IMR-90 (cell line): ENCODE data around the gene COL4A3. TPM values are rescaled to one million over a fixed set of nuclear protein-coding genes. Genes with fewer than 3 reads are reported as not detected.

Experiments used
- ATAC-seq: fragments of 200-7000 bp; cut with Tn5 transposase; 2 replicates; pipeline ENCODE4 v1.9.1; 2020; ENCODE audit warnings: low read depth, mild to moderate bottlenecking, moderate library complexity
- BruUV-seq: library from RNA; stranded (reverse); fragments of 400-500 nt; replicated peaks from 2 replicates; lab custom pipeline; 2021; lab: Mats Ljungman, UMichigan
- CTCF ChIA-PET: fragments of 300-600 bp; formaldehyde crosslinking; extraction: SDS; loops from one replicate; lab custom pipeline; 2021; ENCODE audit warnings: antibody characterized with exemption; lab: Yijun Ruan, JAX
- POLR2A ChIA-PET: fragments of 300-600 bp; sonication (Branson Sonifier 250); formaldehyde crosslinking; loops from one replicate; lab custom pipeline; 2022; ENCODE audit warnings: antibody characterized with exemption; ENCODE audit not compliant: unreplicated experiment; lab: Charles Lee
- DNase-seq: peaks from one replicate; pipeline ENCODE4 v3.0.0; 2013
- H2AFZ ChIP-seq: replicated peaks from 2 replicates; pipeline ENCODE3; 2013; ENCODE audit warnings: low read length, mild to moderate bottlenecking; ENCODE audit not compliant: poor library complexity
- H2AK5ac ChIP-seq: 2 replicates; pipeline ENCODE4 v1.6.1; 2013; ENCODE audit warnings: low read depth, low read length, inconsistent platforms
- H2AK9ac ChIP-seq: replicated peaks from 2 replicates; pipeline ENCODE3; 2013; ENCODE audit warnings: mild to moderate bottlenecking, low read depth, low read length, moderate library complexity; ENCODE audit not compliant: poor library complexity
- H2BK120ac ChIP-seq: 2 replicates; pipeline ENCODE4 v1.6.1; 2013; ENCODE audit warnings: low read depth, low read length, inconsistent platforms
- H2BK15ac ChIP-seq: 3 replicates; pipeline ENCODE4 v1.6.1; 2013; ENCODE audit warnings: low read depth, low read length, inconsistent platforms
- H2BK20ac ChIP-seq: 2 replicates; pipeline ENCODE4 v1.6.1; 2013; ENCODE audit warnings: low read depth, mild to moderate bottlenecking, inconsistent platforms, low read length, moderate library complexity
- H2BK5ac ChIP-seq: 2 replicates; pipeline ENCODE4 v1.6.1; 2013; ENCODE audit warnings: mild to moderate bottlenecking, low read depth, low read length, inconsistent platforms; ENCODE audit not compliant: poor library complexity, severe bottlenecking
- H3K14ac ChIP-seq: replicated peaks from 2 replicates; pipeline ENCODE4 v1.6.1; 2013; ENCODE audit warnings: low read depth, low read length, inconsistent platforms
- H3K18ac ChIP-seq: 2 replicates; pipeline ENCODE4 v1.6.1; 2013; ENCODE audit warnings: low read depth, low read length, control low read depth
- H3K23ac ChIP-seq: 2 replicates; pipeline ENCODE4 v1.6.1; 2013; ENCODE audit warnings: low read depth, low read length, inconsistent platforms
- H3K27ac ChIP-seq: 2 replicates; pipeline ENCODE4 v1.5.1; 2013; ENCODE audit warnings: mild to moderate bottlenecking, control low read depth, low read length; ENCODE audit not compliant: insufficient read depth
- H3K27me3 ChIP-seq: 2 replicates; pipeline ENCODE4 v1.6.1; 2013; ENCODE audit warnings: low read length; ENCODE audit not compliant: control insufficient read depth, insufficient read depth
- H3K36me3 ChIP-seq: 2 replicates; pipeline ENCODE4 v1.6.1; 2013; ENCODE audit warnings: low read length, mixed read lengths; ENCODE audit not compliant: control insufficient read depth, insufficient read depth
- H3K4ac ChIP-seq: 2 replicates; pipeline ENCODE4 v1.6.1; 2013; ENCODE audit warnings: low read depth, low read length, inconsistent platforms
- H3K4me1 ChIP-seq: 2 replicates; pipeline ENCODE4 v1.6.1; 2013; ENCODE audit warnings: low read length, mixed read lengths; ENCODE audit not compliant: control insufficient read depth, insufficient read depth
- H3K4me2 ChIP-seq: 2 replicates; pipeline ENCODE4 v1.6.1; 2013; ENCODE audit warnings: low read depth, mild to moderate bottlenecking, control low read depth, low read length, moderate library complexity
- H3K4me3 ChIP-seq: 2 replicates; pipeline ENCODE4 v1.5.1; 2013; ENCODE audit warnings: low read depth, mild to moderate bottlenecking, control low read depth, low read length, moderate library complexity; ENCODE audit not compliant: insufficient read depth
- H3K56ac ChIP-seq: 2 replicates; pipeline ENCODE4 v1.6.1; 2013; ENCODE audit warnings: low read length, inconsistent platforms; ENCODE audit not compliant: insufficient read depth; ENCODE audit errors: extremely low read depth
- H3K79me1 ChIP-seq, 2 experiments: 2 replicates each; pipeline ENCODE4 v1.6.1; 2013; ENCODE audit warnings: low read length in 2 of 2, inconsistent platforms in 1 of 2, low read depth in 1 of 2
- H3K9ac ChIP-seq: 2 replicates; pipeline ENCODE4 v1.6.1; 2013; ENCODE audit warnings: low read depth, low read length, control low read depth
- H3K9me1 ChIP-seq: 2 replicates; pipeline ENCODE4 v1.6.1; 2013; ENCODE audit warnings: low read length, inconsistent platforms; ENCODE audit not compliant: insufficient read depth
- H3K9me3 ChIP-seq: 2 replicates; pipeline ENCODE4 v1.6.1; 2013; ENCODE audit warnings: low read length; ENCODE audit not compliant: control insufficient read depth, insufficient read depth
- H4K20me1 ChIP-seq: 2 replicates; pipeline ENCODE4 v1.6.1; 2013; ENCODE audit warnings: low read length, inconsistent platforms; ENCODE audit not compliant: insufficient read depth
- H4K5ac ChIP-seq: 2 replicates; pipeline ENCODE4 v1.6.1; 2013; ENCODE audit warnings: mild to moderate bottlenecking, low read depth, low read length, control low read depth
- H4K8ac ChIP-seq, 2 experiments: 2 replicates each; pipeline ENCODE4 v1.6.1; 2013; ENCODE audit warnings: low read depth in 2 of 2, low read length in 2 of 2, control low read depth in 1 of 2, inconsistent platforms in 1 of 2
- H4K91ac ChIP-seq: 2 replicates; pipeline ENCODE4 v1.6.1; 2013; ENCODE audit warnings: low read depth, low read length, inconsistent platforms; ENCODE audit not compliant: insufficient read depth
- BHLHE40 ChIP-seq: fragments of 150-350 bp; IDR thresholded peaks from 2 replicates; pipeline ENCODE4 v1.6.1; 2016; ENCODE audit warnings: mild to moderate bottlenecking, low read depth, low read length
- CEBPB ChIP-seq: IDR thresholded peaks from 2 replicates; pipeline ENCODE4 v1.6.1; 2012; ENCODE audit warnings: low read depth, low read length, improper control_type of control experiment
- FOS ChIP-seq: fragments of 150-350 bp; IDR thresholded peaks from 2 replicates; pipeline ENCODE4 v1.6.1; 2016; ENCODE audit warnings: low read depth, low read length
- MAFK ChIP-seq: IDR thresholded peaks from 2 replicates; pipeline ENCODE4 v1.6.1; 2012; ENCODE audit warnings: low read depth, low read length, improper control_type of control experiment
- MXI1 ChIP-seq: IDR thresholded peaks from 2 replicates; pipeline ENCODE4 v1.6.1; 2012; ENCODE audit warnings: low read depth, mild to moderate bottlenecking, low read length, moderate library complexity, borderline replicate concordance
- NFE2L2 ChIP-seq: fragments of 150-350 bp; IDR thresholded peaks from 2 replicates; pipeline ENCODE4 v1.6.1; 2016; ENCODE audit warnings: low read depth, mild to moderate bottlenecking, low read length
- POLR2A ChIP-seq: IDR thresholded peaks from 2 replicates; pipeline ENCODE4 v1.6.1; 2012; ENCODE audit warnings: mild to moderate bottlenecking, low read depth, low read length
- RAD21 ChIP-seq: IDR thresholded peaks from 2 replicates; pipeline ENCODE4 v1.6.1; 2012; ENCODE audit warnings: low read length, improper control_type of control experiment
- WGBS, 2 experiments: methylation state at CpG; one replicate each; pipeline versions ENCODE4 v1.1.5 to v1.1.7; 2013; ENCODE audit warnings: missing lambda C conversion rate in 2 of 2; ENCODE audit not compliant: insufficient read length in 1 of 2; ENCODE audit errors: extremely low coverage in 2 of 2; 5-methylcytosine and 5-hydroxymethylcytosine counted together
- dilution Hi-C: fragments of 300-500 bp; cut with HindIII; formaldehyde crosslinking; loops from one replicate; pipeline ENCODE4 v1.14.3; 2018; ENCODE audit warnings: low sequenced_read_pairs; ENCODE audit not compliant: unreplicated experiment
- in situ Hi-C: fragments of 300-500 bp; cut with MboI; formaldehyde crosslinking; loops from 3 replicates; pipeline ENCODE4 v1.14.3; 2019; ENCODE audit warnings: low sequenced_read_pairs, inconsistent platforms, mixed read lengths
- intact Hi-C: fragments of 100-400 bp; cut with micrococcal nuclease; formaldehyde crosslinking; loops from 2 replicates; pipeline ENCODE4 v1.10.0; 2022
- polyA plus RNA-seq, 3 experiments: library from polyadenylated mRNA; depleted of rRNA; stranded (reverse); fragments of >200 nt; gene quantifications; 2 replicates each; pipeline ENCODE4 v1.2.3, GENCODE V29; 2012; ENCODE audit warnings: low replicate concordance in 1 of 3
- total RNA-seq: library from RNA; depleted of rRNA; stranded (reverse); fragments of >200 nt; gene quantifications from 2 replicates; pipeline ENCODE4 v1.2.3, GENCODE V29; 2012
- TF ChIP-seq, protein P1 (sequence below): conservative IDR thresholded peaks from 2 replicates; pipeline ENCODE4 v1.5.1; 2012; ENCODE audit warnings: mild to moderate bottlenecking, low read depth, low read length, improper control_type of control experiment
- TF ChIP-seq, protein P2 (sequence below): fragments of 150-350 bp; IDR thresholded peaks from 2 replicates; pipeline ENCODE4 v1.6.1; 2016; ENCODE audit warnings: low read depth, mild to moderate bottlenecking, low read length, moderate library complexity, borderline replicate concordance
- TF ChIP-seq, protein P3 (sequence below): fragments of 150-350 bp; IDR thresholded peaks from 2 replicates; pipeline ENCODE4 v1.6.1; 2017; ENCODE audit warnings: mild to moderate bottlenecking, antibody characterized with exemption, low read length, low read depth

Gene COL4A3
- total and polyA plus RNA-seq, 2 of the 4 experiments (the other 2 are of a cell fraction): not detected

DNA sequence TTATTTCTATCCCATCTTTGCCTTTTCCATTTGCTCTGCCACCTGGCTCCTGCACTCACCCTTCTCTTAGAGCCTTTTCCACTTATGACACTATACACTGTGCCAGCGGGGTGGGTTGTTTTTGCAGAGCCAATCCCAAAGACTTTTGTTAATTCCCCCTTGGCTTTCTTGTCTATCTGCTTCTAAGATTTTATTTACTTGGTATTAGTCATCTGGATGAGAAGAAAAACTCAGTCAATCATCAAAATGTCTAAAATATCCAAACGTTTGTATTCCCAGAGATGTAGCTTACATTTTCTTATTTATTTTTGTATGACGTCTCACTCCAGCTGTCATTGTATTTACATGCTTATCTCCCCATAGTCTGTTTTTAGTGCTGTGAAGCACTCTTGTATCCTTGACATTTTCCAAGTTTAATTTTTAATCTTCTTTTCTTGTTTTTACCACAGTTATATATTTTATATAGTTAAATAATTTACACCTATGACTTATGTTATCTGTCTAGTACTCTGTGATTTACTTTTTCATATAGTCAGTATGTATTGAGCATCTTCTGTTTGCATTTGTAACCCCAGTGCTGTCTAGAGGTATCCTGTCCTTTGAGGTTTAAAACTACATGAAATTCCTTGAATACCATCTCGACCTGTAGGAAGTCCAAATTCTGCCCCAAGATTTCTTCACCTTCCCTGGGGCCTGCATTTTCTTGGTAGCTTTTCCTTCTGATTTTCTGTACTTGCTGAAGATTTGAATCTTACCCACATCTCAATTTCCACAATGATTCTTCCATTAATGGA, 55.1 kb downstream of the COL4A3 start:
- H3K23ac ChIP-seq: no peak overlapping the region
- no peaks in the 10 kb centered on the region for H4K20me1 ChIP-seq
- no peaks in the 10 kb centered on the region; the same call in 1 of the 2 replicates for H3K27me3 ChIP-seq
- no peak for ATAC-seq
- no peak overlapping the region for H2AFZ ChIP-seq
- H3K4me2 ChIP-seq: no peak overlapping the region
- H3K4me3 ChIP-seq: no peak overlapping the region
- no peak overlapping the region for H3K27ac ChIP-seq
- H4K8ac ChIP-seq: no peak overlapping the region
- no peak overlapping the region for H3K9ac ChIP-seq
- no peaks in the 10 kb centered on the region for H3K4me1 ChIP-seq
- no peak for DNase-seq
- no peak overlapping the region for H2AK5ac ChIP-seq
- H4K91ac ChIP-seq: no peak overlapping the region
- H3K9me3 ChIP-seq: no peaks in the 10 kb centered on the region
- H3K18ac ChIP-seq: no peak overlapping the region
- in situ Hi-C loops: no loop called here
- no peak overlapping the region for H2BK20ac ChIP-seq
- no peak overlapping the region for H3K56ac ChIP-seq
- H3K79me1 ChIP-seq: no peaks in the 10 kb centered on the region
- CTCF ChIA-PET: interaction anchor here (0.6 to 2.5 kb wide), 3 partner anchors 8 to 1987 kb away, joined by 3 to 7 read pairs (median 3); no protein-coding TSS in a partner anchor
- H2BK15ac ChIP-seq: no peak overlapping the region
- no peak overlapping the region for H2AK9ac ChIP-seq
- intact Hi-C loops: no loop called here
- H4K5ac ChIP-seq: no peak overlapping the region
- no peak overlapping the region for H3K14ac ChIP-seq
- WGBS, 2 experiments: no CpG with 5 or more reads among the region's 4 CpGs
- no peak overlapping the region for H2BK5ac ChIP-seq
- no peaks in the 10 kb centered on the region for H3K9me1 ChIP-seq
- dilution Hi-C loops: no loop called here
- no TSS peak for BruUV-seq
- H2BK120ac ChIP-seq: no peak overlapping the region
- H3K4ac ChIP-seq: no peak overlapping the region
- no peaks in the 10 kb centered on the region for H3K36me3 ChIP-seq
- POLR2A ChIA-PET: no interaction called here
- TF ChIP-seq, protein P1, sequence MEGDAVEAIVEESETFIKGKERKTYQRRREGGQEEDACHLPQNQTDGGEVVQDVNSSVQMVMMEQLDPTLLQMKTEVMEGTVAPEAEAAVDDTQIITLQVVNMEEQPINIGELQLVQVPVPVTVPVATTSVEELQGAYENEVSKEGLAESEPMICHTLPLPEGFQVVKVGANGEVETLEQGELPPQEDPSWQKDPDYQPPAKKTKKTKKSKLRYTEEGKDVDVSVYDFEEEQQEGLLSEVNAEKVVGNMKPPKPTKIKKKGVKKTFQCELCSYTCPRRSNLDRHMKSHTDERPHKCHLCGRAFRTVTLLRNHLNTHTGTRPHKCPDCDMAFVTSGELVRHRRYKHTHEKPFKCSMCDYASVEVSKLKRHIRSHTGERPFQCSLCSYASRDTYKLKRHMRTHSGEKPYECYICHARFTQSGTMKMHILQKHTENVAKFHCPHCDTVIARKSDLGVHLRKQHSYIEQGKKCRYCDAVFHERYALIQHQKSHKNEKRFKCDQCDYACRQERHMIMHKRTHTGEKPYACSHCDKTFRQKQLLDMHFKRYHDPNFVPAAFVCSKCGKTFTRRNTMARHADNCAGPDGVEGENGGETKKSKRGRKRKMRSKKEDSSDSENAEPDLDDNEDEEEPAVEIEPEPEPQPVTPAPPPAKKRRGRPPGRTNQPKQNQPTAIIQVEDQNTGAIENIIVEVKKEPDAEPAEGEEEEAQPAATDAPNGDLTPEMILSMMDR: no peak
- TF ChIP-seq NFE2L2 (no peak), FOS (no peak), BHLHE40 (no peak), RAD21 (no peak), POLR2A (no peak), CEBPB (no peak), MXI1 (no peak), MAFK (no peak)
- TF ChIP-seq, protein P2, sequence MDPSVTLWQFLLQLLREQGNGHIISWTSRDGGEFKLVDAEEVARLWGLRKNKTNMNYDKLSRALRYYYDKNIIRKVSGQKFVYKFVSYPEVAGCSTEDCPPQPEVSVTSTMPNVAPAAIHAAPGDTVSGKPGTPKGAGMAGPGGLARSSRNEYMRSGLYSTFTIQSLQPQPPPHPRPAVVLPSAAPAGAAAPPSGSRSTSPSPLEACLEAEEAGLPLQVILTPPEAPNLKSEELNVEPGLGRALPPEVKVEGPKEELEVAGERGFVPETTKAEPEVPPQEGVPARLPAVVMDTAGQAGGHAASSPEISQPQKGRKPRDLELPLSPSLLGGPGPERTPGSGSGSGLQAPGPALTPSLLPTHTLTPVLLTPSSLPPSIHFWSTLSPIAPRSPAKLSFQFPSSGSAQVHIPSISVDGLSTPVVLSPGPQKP: no peak
- TF ChIP-seq, protein P3, sequence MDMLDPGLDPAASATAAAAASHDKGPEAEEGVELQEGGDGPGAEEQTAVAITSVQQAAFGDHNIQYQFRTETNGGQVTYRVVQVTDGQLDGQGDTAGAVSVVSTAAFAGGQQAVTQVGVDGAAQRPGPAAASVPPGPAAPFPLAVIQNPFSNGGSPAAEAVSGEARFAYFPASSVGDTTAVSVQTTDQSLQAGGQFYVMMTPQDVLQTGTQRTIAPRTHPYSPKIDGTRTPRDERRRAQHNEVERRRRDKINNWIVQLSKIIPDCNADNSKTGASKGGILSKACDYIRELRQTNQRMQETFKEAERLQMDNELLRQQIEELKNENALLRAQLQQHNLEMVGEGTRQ: no peak
